HG03175 (cell line): ENCODE measurements around the gene SORCS2.

ENCODE experiments used
- ATAC-seq: cut with Tn5 transposase; IDR thresholded peaks from one replicate; pipeline ENCODE4 v1.9.1; 2021; ENCODE audit warnings: mild to moderate bottlenecking, moderate library complexity; ENCODE audit not compliant: unreplicated experiment

SORCS2 gene

DNA sequence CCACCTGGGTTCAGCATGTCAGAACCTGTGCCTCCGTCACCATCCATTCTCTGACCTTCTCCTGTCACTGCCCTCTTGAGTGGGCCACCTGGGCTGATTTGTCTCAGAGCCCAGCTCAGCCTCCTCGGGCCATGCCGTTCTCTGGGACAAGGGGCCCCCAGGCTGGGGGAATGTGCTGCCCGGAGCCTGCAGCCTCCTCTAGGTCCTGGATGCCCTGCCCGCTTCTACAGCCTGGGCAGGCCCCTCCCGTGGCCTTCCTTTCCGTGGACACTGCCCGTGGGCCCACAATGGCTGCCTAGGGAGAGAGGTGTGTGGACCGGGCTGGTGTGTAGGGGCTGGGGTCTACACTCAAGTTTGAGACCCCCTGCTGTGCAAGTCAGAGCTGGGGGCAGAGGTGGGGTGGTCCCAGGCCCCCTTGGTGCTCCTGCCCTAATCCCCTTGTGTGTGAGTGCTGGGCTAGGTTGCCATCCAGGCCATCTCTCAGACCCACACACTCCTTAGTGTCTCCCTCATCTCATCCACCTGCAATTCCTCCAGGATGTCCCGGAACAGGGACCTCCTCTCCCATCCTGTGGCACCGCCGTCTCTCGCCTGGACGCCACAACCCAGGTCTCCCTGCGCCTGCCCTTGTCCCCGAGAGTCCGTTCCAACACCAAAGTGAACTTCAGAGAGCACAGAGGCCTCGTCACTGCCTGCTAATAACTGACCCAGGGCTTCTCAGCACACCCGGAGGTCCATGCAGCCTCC is 230.0 kb downstream of the SORCS2 start:
- ATAC-seq: no peak

DNA sequence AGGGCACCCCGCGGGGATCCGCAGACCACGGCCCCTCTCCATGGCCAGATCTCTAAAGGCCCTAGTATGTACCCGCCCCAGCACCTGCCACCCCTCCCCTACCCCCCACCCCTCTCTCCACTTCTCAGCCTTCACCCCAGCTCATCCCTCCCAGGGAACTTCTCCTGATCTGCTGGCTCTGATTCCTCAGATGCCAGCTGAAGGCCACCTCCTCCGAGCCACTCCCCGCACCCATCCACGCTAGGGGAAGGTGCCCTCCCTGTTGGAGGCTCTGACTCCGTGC is 230.5 kb downstream of the SORCS2 start:
- ATAC-seq: no peak

DNA sequence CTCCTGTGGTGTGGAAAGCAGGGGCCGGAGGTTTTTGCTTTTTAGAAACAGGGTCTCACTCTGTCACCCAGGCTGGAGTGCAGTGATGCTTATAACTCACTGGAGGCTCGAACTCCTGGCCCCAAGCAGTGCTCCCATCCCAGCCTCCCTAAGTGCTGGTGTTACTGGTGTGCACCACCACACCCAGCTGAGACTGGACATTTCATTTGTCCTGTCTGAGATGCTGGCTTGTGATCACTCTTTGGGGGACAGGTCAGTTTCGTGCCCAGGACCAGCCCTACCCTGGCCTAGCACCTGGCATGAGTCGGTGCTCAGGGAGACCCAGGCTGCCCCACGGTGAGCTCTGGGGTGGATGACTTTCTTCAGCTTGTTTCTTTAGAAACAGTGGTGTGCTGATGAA is 231.1 kb downstream of the SORCS2 start:
- ATAC-seq: no peak

DNA sequence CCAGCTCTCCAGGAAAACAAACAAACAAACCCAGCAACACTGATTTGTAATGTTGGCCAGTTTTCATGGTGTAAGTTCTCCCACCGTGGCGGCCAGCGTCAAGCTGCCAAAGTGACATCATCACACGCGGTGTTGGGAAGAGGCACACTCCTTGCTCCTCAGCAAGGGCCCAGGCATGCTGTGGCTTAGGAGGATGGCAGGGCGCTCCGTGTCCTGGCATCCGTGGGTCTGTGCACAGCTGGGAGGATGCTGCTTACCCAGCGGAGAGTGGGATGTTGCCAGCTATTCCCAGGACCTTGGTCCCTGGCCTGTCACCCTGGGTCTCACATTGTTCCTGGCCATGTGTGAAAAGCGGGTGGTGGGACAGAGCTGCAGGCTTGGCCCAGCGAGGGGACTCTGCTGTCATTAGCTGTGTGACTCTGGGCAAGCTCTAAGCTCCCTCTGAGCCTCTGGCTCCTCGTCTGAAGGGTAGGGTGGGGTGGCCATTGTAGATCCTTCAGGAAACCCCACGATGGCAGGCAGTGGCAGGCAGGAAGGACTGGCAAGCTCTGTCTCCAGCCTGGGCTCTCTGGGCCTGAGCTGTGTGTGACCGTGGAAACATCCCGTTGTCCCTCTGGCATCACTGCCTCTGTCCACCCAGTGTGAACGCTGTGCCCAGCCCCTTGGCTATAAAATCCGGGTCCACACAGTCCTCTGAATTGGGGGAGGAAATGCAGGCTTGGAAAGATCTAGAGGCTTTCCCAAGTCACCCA is 231.6 kb downstream of the SORCS2 start:
- ATAC-seq: no peak

DNA sequence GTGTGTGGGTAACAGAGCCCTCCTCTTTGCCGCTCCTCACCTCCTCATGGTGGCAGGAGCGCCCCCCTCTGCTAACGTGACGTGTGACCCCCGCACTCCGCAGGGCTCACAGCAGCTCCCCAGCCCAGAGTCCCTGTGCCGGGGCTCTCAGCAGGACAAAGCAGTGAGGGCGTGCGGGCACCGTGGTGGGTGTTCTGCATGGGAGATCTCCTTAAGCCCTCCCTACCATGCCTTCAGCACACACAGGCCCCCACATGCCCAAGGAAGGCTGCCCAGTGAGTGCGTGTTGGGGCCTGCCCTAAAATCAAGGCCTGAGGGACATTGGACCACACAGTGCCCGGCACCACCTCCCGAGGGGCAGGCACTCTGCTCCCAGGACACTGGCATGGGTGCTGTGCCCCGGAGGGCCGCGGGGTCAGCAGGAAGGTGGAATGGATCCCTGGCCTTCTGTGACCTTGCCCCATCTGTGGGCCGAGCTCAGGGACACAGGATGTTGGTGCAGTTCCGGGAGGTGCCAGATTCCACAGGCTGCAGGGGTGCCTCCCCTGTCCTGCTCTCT is 232.3 kb downstream of the SORCS2 start:
- no peak for ATAC-seq

DNA sequence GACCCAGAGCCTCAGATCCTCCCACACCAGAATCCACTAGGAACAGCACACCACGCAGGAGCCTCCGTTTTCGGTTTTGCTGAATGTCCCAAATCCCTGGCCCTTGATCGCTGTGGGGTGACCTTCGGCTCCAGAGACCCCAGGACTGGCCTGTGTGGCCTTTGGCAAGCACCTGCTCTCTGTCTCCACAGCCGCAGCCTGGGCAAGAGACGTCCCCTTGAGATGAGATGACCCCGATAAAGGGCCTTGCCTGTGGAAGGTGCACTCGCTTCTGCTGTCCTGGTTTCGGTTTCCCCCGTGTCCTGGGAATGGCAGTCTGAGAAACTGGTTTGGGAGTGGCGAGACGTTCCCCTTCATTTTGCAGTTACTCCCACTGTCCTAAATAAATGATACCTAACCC is 232.8 kb downstream of the SORCS2 start:
- ATAC-seq: no peak

DNA sequence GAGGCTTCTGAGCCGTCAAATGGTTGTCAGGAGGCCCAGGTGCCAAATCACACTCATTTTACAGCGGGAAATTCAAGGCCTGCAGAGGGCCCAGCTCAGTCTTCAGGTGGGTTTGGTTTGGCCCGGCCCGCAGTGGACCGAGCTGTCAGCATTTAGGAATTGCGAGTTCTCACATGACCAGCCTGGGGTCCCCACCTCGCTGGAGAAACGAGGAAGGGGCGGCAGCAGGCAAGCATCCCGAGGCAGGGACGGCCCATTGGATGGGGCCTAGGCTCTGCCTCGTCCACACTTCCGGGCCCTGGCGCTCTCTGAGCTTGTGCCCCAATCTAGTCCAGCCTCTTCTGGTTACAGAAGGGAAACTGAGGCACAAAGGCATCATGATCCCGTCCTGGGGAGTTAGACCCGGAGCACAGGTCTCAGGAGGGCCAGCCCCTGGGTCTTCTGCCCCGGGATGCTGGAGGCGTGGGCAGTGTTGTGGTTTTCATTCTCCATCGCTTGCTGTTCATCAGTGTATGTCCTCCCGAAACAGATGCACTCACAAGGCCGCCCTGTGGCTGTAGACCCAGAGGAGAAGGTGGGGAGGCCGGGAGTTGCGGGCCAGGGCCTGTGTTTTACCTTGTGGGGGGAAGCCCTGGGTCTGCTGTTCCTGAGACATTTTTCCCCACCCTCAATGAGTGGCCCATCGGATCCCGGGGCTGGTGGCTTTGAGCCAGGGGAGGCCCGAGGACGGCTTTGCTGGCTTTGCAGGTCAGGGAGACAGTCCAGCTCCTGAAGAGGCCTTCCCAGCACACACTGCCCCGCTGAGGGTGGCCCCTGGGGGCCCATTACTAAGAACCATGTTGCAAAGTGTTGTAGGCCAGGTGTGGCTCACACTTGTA is 233.5 kb downstream of the SORCS2 start:
- ATAC-seq: no peak

DNA sequence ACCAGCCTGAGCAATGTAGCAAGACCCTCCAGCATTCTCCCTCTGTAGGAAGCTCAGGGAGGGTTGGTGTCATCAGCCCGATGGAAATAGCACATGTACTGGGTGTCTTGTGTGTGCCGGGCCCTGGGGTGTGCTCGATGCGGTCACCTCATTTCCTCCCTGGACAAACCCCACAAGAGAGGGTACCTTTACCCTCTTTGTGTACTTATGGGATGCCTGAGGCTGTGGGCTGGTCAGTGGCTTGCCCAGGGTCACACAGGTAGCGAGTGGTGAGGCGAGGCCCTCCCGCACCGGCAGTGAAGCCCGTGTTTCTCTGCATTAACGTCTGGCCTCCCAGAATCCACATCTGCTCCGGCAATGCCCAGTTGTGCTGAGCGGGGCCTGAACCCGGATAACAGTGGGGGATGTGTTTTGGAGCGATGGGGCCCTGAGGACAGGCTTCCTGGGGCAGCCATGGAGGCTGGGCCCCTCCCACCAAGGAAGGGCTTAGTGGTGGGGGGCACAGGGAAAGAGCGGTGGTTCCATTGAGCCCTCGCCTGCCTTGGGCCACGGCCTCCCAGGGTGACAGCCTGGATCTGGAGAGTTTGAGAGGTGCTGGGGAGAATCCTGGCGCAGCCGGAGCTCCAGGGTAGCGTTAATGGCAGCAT is 234.3 kb downstream of the SORCS2 start:
- no peak for ATAC-seq

DNA sequence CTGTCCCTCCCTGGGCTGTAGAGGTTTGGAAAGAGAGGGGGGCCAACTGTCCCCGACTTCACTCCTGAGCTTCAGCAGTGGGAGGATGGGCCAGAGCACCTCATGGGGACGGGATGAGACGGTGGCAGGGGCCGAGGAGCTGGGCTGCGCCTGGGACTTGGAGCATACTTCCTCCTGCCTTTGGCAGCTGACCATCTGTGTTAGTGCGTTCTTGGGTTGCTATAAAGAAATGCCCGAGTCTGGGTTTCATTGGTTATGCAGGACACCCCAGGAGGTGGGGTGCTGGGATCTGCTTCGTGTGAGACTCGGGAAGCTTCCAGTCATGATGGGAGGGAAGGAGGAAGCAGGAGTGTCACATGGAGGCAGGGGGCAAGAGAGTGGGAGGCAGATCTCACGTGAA is 235.0 kb downstream of the SORCS2 start:
- no peak for ATAC-seq

DNA sequence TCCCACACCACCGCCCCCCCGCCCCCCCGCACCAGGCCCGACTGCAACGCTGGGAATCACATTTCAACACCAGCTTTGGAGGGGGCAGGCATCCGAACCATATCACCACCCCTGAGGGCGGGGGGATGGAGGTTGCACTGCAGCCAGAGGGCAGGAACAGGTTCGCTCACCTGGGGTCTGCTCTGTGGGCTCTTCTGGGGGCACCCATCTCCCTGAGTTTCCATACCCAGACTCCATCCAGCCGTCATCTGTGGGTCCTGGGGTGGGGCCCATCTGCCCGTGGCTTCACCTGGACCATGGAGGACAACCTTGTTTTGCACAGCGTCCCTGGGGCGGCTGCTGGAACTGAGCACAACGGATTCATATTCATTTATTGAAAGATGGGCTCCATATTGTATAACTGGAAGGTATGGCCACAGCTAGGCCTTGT is 235.5 kb downstream of the SORCS2 start:
- ATAC-seq: no peak

DNA sequence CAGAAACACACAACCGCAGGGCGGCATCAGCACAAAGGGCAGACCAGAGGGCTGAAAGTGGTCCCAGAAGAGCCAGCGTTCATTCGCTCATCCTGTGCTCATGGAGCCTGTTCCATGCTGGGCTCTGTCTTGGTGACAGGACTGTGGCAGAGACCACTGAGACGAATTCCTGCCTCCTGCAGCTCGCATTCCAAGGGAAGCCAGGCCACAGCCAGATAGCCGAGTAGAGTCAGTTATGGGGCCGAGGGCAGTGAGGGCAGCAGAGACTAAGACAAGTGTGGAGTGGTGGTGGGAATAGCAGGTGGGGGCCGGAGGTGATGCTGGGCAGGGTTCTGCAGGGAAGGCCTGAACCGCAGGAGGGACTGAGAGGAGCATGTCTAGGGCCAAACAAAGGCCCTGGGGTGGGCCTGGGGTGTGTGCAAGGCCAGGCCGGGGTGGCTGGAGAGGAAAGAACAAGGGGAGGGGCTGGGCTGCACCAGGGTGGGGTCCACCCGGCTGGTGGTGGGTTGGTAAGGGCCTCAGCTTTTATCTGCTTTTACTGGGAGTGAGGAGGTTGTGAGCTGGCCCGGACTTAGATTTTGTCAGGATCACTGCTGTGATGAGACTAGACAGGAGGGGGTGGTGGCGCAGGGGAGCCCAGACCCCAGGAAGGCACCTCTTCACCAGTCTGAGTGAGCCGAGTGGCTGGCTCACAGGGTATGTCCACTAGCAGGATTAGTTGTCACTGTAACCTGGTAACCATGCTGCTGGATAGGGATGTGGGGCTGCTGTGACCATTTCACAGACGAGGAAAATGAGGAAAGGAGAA is 236.1 kb downstream of the SORCS2 start:
- ATAC-seq: no peak

DNA sequence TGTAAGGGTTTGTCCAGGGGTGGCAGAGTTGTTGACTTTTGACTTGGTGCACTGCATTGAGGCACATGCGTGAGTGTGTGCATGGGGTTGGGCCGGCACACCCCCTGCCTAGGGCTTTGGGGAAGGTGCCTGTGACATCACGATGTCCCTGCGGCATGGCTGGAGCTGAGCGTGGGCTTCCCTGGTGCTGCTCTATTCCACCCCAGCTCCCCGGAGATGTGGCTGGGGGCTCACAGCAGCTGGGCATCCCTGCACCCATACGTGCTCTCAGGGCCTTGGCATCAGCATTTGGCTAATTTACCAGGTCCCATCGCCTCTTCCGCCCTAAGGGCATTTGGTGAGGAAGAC is 236.7 kb downstream of the SORCS2 start:
- ATAC-seq: no peak

DNA sequence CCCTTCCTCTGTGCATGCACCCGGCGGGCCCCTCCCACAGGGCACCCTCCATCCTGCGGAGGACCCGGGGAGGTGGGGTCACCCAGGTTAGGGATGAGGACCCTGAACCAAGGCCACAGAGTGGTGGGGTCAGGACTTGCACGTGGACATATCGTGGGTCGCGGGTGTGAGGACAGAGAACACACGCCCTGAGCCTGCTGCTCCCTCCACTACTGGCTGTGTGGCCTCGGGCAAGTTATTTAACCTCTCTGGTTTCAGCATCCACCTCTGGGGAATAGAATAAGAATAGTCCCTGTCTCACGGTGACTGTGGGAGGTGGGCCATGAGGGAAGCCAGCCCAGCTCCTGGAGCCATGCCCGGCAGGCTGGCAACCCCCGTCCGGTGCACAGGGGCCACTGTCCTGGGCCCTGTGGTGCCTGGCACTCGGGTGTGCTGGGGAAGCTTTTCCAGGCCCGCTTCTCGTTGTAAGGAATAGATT is 237.3 kb downstream of the SORCS2 start:
- ATAC-seq: no peak

DNA sequence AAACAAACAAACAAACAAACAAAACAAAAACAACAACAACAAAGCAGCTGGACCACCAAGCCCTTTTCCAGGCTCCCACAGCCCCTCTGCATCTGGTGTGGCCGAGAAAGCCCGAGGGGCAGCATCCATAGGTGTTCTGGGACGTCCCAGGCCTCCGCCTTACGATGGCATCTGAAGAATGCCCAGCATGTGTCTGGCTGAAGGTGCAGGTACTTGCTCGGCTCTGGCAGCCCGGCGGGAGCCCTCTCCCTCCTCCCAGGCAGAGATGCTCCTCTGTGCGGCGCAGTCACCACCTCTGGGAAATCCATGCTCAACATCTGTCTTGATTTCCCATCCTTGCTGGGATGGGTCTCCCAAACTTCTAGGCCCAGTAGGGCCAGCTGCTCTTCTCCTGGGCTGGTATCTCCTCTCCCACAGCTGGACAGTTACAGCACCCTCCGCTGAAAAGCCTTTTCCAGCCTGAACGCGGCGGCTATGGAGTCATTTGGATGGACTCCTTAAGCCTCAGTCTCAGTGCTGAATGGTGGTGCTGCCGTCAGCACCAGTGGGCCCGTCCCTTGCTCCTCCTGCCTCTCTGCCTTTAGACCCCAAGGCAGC is 238.1 kb downstream of the SORCS2 start:
- no peak for ATAC-seq

DNA sequence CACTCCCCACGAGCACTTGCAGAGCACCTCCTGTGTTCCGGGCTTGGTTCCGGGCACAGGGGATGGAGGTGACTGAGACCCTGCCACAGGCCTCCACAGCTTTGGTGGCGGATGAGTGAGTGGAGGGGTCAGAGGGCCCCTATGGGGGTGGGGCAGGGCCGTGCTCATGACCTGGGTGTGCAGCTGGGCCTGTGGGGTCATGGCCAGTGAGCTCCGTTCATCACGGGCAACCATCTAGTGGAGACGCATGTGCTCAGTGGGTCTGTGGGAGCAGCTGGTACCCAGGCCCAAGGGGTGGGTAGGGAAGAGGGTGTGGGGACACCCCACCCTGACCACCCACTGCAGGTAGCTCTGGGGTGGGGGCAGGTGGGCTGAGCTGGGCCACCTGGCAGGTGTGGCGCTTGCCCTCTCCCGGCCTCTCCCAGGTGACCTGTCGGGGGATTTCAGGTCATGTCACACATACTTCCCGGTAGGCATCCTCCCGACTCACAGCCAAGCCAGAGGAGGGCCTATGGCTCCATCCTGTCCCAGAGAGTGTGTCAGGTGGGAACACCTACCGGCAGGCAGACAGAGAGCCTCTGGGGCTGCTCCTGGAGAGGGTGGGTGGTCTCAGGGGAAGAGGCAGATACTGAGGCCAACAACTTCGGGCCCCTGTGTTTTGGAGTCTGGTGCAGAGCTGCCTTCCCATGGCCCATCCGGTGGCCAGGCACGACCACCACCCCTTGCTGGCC is 238.8 kb downstream of the SORCS2 start:
- ATAC-seq: no peak

DNA sequence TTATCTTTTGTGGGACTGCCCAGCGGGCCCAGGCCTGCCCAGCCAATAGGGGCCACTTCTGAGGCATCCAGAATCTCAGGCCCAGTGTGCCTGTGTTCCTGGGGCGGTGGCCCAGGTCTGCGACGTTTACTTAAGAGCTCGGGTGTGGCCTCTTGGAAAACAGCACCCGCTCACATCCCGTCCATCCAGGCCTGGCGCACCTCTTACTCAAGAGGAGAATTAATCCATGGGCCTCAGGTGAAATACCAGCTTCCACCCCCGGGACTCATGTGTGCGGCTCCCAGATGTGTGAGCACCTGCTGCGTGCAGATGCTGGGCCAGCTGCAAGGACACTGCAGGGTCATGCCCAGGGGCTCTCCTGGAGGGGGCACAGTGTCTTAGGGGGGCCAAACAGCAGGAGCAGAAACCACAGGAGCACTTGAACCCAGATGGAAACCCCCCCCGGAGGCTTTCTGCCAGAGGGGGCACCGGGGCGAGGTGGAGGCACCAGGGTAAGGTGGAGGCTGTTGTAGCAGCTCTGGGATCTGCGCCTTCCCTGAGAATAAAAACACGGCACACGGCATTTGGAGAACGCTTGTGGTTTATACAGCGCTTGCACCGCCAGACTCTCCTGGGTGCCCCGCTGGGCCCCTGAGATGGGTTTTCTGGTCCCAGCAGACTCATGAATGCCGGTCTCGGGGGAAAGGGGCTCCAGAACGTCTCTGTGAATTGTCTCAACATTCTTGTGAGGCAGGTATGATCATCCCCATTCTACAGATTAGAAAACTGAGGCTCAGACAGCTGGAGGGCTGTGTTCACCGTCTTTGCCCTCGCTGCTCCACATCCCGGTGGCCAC is 239.6 kb downstream of the SORCS2 start:
- ATAC-seq: no peak

DNA sequence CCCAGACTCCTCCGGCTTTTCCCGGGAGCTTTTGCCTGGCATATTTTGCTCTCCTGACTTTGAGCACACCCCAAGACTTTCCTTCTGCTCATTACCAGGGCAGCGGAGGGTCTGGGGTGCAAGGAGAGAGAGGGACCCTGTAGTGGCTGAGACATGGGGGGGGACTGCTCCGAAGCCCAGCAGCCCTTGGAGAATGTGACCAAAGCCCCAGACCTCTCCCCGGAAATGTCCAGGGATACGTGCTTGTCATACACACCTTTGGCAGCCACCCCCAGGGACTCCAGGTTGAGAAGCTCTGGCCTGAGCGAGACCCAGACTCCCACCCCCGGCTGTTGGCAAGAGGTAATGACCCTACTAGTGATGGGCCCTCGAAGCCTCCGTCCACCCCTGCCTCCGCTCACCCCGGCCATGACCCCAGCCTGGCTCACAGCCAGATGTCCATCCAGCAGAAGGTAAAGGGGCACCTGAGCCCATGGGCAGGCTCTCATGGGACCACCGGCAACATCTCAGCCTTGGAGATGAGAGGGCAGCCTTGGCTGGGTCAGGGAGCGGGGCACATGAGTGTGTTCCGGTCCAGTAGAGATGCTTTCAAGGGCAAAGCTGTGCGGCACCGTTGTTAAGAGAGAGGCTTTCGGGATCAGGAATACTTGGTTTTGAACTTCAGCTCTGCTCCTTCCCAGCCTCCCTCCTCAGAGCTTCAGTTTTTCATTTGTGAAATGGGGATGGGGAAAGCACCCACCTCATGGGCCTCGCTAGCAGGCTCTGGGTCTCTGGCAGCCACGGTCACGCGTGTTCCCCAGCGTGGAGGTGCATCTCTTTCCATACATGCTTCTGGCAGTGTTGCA is 240.4 kb downstream of the SORCS2 start:
- no peak for ATAC-seq
